Measurements from ENCODE around the gene ENDOG. TPM values are rescaled to one million over a fixed set of nuclear protein-coding genes. Genes with fewer than 3 reads are reported as not detected.
"Not testable (repeated sequence)": the region's sequence is repeated elsewhere in the genome, so short reads cannot be mapped to it uniquely, and the experiment has no call there.

The ENDOG gene
- total RNA-seq, 4 donors from 2014 or later = 2.1 to 22.0 (median 9.1) TPM

DNA sequence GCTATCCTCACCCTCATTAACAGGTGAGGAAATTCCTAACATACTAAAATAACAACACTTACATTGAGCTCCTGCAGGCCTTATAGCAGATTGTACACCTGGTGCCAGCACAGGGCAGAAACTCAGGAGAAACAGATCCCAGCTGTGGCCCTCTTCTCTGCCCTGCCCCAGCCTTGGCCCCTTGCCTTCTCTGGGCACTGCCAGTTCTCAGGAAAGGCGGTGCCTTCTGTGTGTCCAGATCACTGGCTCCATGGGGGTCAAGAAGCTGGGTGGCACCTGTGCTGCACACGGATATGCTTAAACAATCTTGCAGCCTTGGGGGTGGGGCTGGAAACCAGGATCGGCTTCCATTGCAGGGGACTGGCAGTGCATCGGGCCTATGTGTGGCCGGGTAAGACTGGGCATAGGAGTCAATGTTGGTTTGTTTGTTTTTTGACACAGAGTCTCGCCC is 44.1 kb downstream of the ENDOG start:
- Histone ChIP-seq H3K36me3 (no peaks in the 10 kb centered on the region), H3K4me1 (no peaks in the 10 kb centered on the region), H3K27me3 (no peaks in the 10 kb centered on the region), H3K27ac (no peak overlapping the region), H3K9me3 (no peaks in the 10 kb centered on the region), H3K4me3 (no peak overlapping the region)
- no peak for TF ChIP-seq POLR2A (IDR thresholded peaks at IDR 0.05)
- intact Hi-C loops (cut with DNase I; ENCODE audit: low total_unique reads) = loop anchor here (2.0 kb wide), 1 partner anchor 64 kb away; no protein-coding TSS in a partner anchor
- DNase-seq = no peak

GRCh38 chr9:128863647-128864046 is 45.3 kb downstream of the ENDOG start:
- intact Hi-C loops (cut with DNase I; ENCODE audit: low total_unique reads) = loop anchor here (2.0 kb wide), 1 partner anchor 63 kb away; no protein-coding TSS in a partner anchor
- DNase-seq = peak; percentile 75 to 77

DNA sequence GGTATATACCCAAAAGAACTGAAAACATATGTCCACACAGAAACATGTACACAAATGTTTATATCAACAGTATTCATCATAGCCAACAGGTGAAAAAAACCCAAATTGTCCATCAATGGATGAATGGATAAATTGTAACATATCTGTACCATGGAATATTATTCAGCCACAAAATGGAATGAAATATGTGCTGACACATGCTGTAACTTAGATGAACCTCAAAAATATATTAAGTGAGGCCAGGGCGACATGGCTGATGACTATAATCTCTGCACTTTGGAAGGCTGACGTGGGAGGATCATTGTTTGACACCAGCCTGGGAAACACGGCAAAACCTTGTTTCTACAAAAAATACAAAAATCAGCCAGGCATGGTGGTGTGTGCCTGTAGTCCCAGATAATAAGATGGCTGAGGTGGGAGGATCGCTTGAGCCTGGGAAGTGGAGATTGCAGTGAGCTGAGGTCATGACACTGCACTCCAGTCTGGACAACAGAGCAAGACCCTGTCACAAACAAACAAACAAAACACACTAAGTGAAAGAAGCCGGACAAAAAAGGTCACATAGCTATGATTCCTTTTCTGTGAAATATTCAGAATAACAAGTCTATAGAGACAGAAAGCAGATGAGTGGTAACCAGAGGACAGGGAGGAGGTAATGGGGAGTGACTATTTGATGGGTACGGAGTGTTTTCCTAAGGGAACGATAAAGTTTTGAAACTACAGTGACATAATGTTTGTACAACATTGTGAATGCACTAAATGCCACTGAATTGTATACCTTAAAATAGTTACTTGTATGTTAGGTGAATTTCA is 52.0 kb downstream of the ENDOG start:
- Histone ChIP-seq H3K4me1 (no peaks in the 10 kb centered on the region), H3K27ac (peak overlapping the region in 1 of 2 donors; percentile 59), H3K9me3 (no peaks in the 10 kb centered on the region), H3K27me3 (no peaks in the 10 kb centered on the region), H3K4me3 (no peak overlapping the region), H3K36me3 (no peaks in the 10 kb centered on the region)
- TF ChIP-seq CTCF (IDR thresholded peaks at IDR 0.05) (no peak), POLR2A (IDR thresholded peaks at IDR 0.05) (no peak)
- no peak for DNase-seq
- intact Hi-C loops (cut with DNase I; ENCODE audit: low total_unique reads) = no loop called here

More at GRCh38 chr9:128863647-128864046, 45.3 kb downstream of the ENDOG start:
- H3K27me3 ChIP-seq = no peaks in the 10 kb centered on the region
- H3K27ac ChIP-seq = no peak overlapping the region
- TF ChIP-seq POLR2A (IDR thresholded peaks at IDR 0.05) = no peak
- TF ChIP-seq CTCF (IDR thresholded peaks at IDR 0.05) = peak; percentile 95 to 98 (median 96)
- H3K9me3 ChIP-seq = no peaks in the 10 kb centered on the region
- no peaks in the 10 kb centered on the region for H3K4me1 ChIP-seq
- H3K36me3 ChIP-seq = no peaks in the 10 kb centered on the region
- no peak overlapping the region for H3K4me3 ChIP-seq

DNA sequence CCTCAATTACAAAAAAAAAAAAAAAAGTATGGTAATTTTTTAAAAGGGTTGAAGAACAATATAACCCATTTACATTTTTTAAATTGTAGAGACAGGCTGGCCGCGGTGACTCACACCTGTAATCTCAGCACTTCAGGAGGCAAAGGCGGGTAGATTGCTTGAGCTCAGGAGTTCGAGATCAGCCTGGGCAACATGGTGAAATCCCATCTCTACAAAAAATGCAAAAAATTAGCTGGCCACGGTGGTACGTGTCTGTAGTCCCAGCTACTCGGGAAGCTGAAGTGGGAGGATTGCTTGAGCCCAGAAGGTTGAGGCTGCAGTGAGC is 52.6 kb downstream of the ENDOG start:
- intact Hi-C loops (cut with DNase I; ENCODE audit: low total_unique reads); H3K4me1 ChIP-seq; DNase-seq; H3K9me3 ChIP-seq; H3K27me3 ChIP-seq; H3K4me3 ChIP-seq; H3K36me3 ChIP-seq: not testable (repeated sequence)
- H3K27ac ChIP-seq = peak overlapping the region in 1 of 2 donors; percentile 59

Other genes with a start within 250 kb of the ENDOG start
- 10 to 100 TPM; 21.4 to 44.8 (median 41.1) TPM for gene DYNC2I2, start 161.7 kb upstream of the ENDOG start, total RNA-seq
- gene SET, start 129.3 kb upstream of the ENDOG start, total RNA-seq = 100 to 1,000 TPM in 3 of 4 donors, 10 to 100 TPM in 1; 79.9 to 481 (median 197) TPM
- 10 to 100 TPM in 1 of 4 donors, 1 to 10 TPM in 3; 2.4 to 19.5 (median 4.5) TPM for gene PKN3, start 116.0 kb upstream of the ENDOG start, total RNA-seq
- 10 to 100 TPM in 1 of 4 donors, 1 to 10 TPM in 2, under 1 TPM in 1; 0.59 to 11.7 (median 6.5) TPM for gene ZDHHC12, start 94.4 kb upstream of the ENDOG start, total RNA-seq
- gene ZER1, start 46.6 kb upstream of the ENDOG start, total RNA-seq = 10 to 100 TPM; 16.1 to 52.0 (median 21.2) TPM
- gene TBC1D13, start 31.2 kb upstream of the ENDOG start, total RNA-seq = 10 to 100 TPM in 3 of 4 donors, 1 to 10 TPM in 1; 7.1 to 26.8 (median 23.3) TPM
- gene SPOUT1, start 11.3 kb downstream of the ENDOG start, total RNA-seq = 10 to 100 TPM in 2 of 4 donors, 1 to 10 TPM in 2; 4.4 to 34.2 (median 17.3) TPM
- 10 to 100 TPM in 1 of 4 donors, 1 to 10 TPM in 3; 1.5 to 11.0 (median 3.4) TPM for gene KYAT1, start 63.5 kb downstream of the ENDOG start, total RNA-seq
- 10 to 100 TPM; 23.5 to 58.7 (median 30.8) TPM for gene LRRC8A, start 63.6 kb downstream of the ENDOG start, total RNA-seq
- gene PHYHD1, start 102.5 kb downstream of the ENDOG start, total RNA-seq = 10 to 100 TPM; 23.2 to 30.8 (median 27.2) TPM
- 10 to 100 TPM in 3 of 4 donors, 1 to 10 TPM in 1; 10.0 to 22.3 (median 13.6) TPM for gene DOLK, start 129.1 kb downstream of the ENDOG start, total RNA-seq
- gene NUP188, start 129.2 kb downstream of the ENDOG start, total RNA-seq = 10 to 100 TPM; 21.5 to 75.4 (median 36.9) TPM
- 100 to 1,000 TPM in 1 of 4 donors, 10 to 100 TPM in 3; 35.1 to 126 (median 81.8) TPM for gene SH3GLB2, start 209.8 kb downstream of the ENDOG start, total RNA-seq
- 10 to 100 TPM; 13.2 to 36.5 (median 34.0) TPM for gene MIGA2, start 218.1 kb downstream of the ENDOG start, total RNA-seq

Data from uterus (tissue), 4 donors.